Activated T-cell treated with anti-CD3 and anti-CD28 coated beads, Interleukin-2, amount 50 U/mL, for 72 hours (primary cell): Measurements from ENCODE around the gene RIN3. TPM values are rescaled to one million over a fixed set of nuclear protein-coding genes. Genes with fewer than 3 reads are reported as not detected.

Experiments used
- ATAC-seq, 2 donors: fragments of 150-1000 bp; cut with Tn5 transposase; replicated peaks in 1 of 2; 2 replicates each; pipeline ENCODE4 v1.10.0; 2021; ENCODE audit warnings: moderate library complexity in 2 of 2, mild to moderate bottlenecking in 1 of 2
- DNase-seq, 2 donors: peaks; one replicate each; pipeline ENCODE4 v3.0.0; 2021 to 2022; ENCODE audit warnings: mixed read lengths in 1 of 2
- H3K27ac Mint-ChIP-seq: one replicate; pipeline ENCODE4 v1.8.0; 2022; ENCODE audit warnings: mild to moderate bottlenecking, moderate library complexity, mixed read lengths
- H3K27me3 Mint-ChIP-seq: one replicate; pipeline ENCODE4 v1.8.0; 2022; ENCODE audit warnings: low read depth, mixed read lengths
- H3K36me3 Mint-ChIP-seq, 2 donors: one replicate each; pipeline ENCODE4 v1.8.0; 2022; ENCODE audit warnings: mixed read lengths in 2 of 2, mild to moderate bottlenecking in 1 of 2; ENCODE audit not compliant: insufficient read depth in 2 of 2
- H3K4me1 Mint-ChIP-seq: one replicate; pipeline ENCODE4 v1.8.0; 2022; ENCODE audit warnings: low read depth, mixed read lengths
- H3K4me3 Mint-ChIP-seq, 2 donors: one replicate each; pipeline ENCODE4 v1.8.0; 2022; ENCODE audit warnings: mild to moderate bottlenecking in 2 of 2, mixed read lengths in 2 of 2, moderate library complexity in 2 of 2
- H3K9me3 Mint-ChIP-seq, 2 donors: one replicate each; pipeline ENCODE4 v1.8.0; 2022; ENCODE audit warnings: mixed read lengths in 2 of 2
- total RNA-seq, 2 donors: library from RNA; stranded (reverse); gene quantifications; one replicate each; pipeline ENCODE4 v1.2.3, GENCODE V29; 2022

The RIN3 gene
- total RNA-seq, 2 donors from 2014 or later = 33.6 to 36.3 TPM

DNA sequence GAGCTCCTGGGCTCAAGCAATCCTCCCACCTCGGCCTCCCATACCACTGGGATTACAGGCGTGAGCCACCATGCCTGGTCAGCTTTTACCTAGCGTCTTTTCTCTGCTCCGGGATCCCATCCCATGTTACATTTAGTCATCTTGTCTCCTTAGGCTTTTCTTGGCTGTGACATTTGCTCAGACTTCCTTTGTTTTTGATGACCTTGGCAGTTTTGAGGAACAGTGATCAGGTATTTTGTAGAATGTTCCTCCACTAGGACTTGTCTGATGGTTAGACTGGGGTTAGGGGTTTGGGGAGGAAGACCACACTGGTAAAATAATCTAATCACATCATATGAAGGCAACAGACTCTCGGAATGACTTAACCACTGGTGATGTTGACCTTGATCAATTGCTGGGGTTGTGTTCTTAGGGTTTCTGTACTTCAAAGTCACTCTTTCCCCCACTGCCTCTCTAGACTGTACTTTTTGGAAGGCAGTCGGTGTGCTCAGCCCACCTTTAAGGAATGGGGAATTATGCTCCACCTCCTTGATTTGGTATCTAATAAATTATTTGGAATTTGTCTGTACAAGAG is 48.4 kb downstream of the RIN3 start:
- ATAC-seq = peak; percentile 37 to 52
- DNase-seq = peak in 1 of 2 donors; percentile 24
- Mint-ChIP-seq H3K4me1 (peaks cover 74% of the 10 kb centered on the region), H3K36me3 (peaks cover 11 to 14% of the 10 kb centered on the region in 2 donors), H3K4me3 (peak overlapping the region in 1 of 2 donors; percentile 5), H3K27ac (no peak overlapping the region), H3K9me3 (peaks cover 0 to 4% of the 10 kb centered on the region in 2 donors), H3K27me3 (no peaks in the 10 kb centered on the region)

GRCh38 chr14:92563359-92563758 is 49.8 kb downstream of the RIN3 start:
- peak; percentile 39 to 43 for DNase-seq
- Mint-ChIP-seq H3K27me3 (no peaks in the 10 kb centered on the region), H3K4me3 (peak overlapping the region in 1 of 2 donors; percentile 33), H3K4me1 (peaks cover 65% of the 10 kb centered on the region), H3K36me3 (peaks cover 14 to 16% of the 10 kb centered on the region in 2 donors), H3K27ac (peak overlapping the region; percentile 30), H3K9me3 (peaks cover 2 to 8% of the 10 kb centered on the region in 2 donors)
- ATAC-seq = peak; percentile 90

- peak overlapping the region; percentile 30 for H3K27ac Mint-ChIP-seq
- DNase-seq (no peak), ATAC-seq (no peak)
- peak overlapping the region in 1 of 2 donors; percentile 33 for H3K4me3 Mint-ChIP-seq
- H3K36me3 Mint-ChIP-seq = peaks cover 14 to 15% of the 10 kb centered on the region in 2 donors
- H3K4me1 Mint-ChIP-seq = peaks cover 65% of the 10 kb centered on the region
- H3K27me3 Mint-ChIP-seq = no peaks in the 10 kb centered on the region
- peaks cover 2 to 8% of the 10 kb centered on the region in 2 donors for H3K9me3 Mint-ChIP-seq
Observed at GRCh38 chr14:92563765-92564285, 50.2 kb downstream of the RIN3 start.

DNA sequence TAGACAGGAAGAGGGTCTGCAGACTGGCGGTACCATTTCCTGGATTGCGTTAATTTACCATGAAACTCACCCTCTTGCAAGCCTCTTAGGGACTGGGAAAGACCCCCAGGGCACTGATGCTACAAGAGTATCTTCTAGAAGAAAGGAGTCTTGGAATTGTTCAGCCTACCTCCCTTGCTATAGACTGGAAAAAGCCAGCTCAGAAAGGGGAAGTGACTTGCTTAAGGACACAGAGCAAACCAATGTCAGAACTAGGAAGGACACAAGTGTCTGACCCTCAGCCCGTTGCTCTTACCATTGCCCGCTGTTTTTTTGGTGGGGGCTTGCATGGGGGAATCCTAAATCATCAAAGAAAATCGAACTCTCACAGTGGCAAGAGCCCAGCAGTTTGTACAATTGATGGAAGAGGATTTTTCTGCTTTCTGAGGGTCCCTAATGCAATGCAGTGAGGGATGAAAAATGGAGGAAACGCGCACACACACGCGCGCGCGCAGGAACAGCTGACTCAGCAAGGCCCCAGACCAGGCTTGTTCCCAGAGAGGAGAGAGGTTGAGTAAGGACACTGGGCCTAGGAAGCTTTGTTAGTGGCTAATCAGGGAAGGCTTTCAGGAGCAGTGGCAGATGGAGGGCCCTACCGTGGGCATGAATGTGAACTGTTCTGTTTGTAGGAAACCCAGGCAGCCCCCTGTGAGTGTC is 50.9 kb downstream of the RIN3 start:
- ATAC-seq (no peak), DNase-seq (no peak)
- H3K9me3 Mint-ChIP-seq = peaks cover 2 to 8% of the 10 kb centered on the region in 2 donors
- H3K4me3 Mint-ChIP-seq = no peak overlapping the region
- peaks cover 15 to 16% of the 10 kb centered on the region in 2 donors for H3K36me3 Mint-ChIP-seq
- H3K27me3 Mint-ChIP-seq = no peaks in the 10 kb centered on the region
- peaks cover 65% of the 10 kb centered on the region for H3K4me1 Mint-ChIP-seq
- H3K27ac Mint-ChIP-seq = no peak overlapping the region

GRCh38 chr14:92565040-92565717 is 51.6 kb downstream of the RIN3 start:
- no peaks in the 10 kb centered on the region for H3K27me3 Mint-ChIP-seq
- peaks cover 62% of the 10 kb centered on the region for H3K4me1 Mint-ChIP-seq
- no peak overlapping the region for H3K4me3 Mint-ChIP-seq
- peaks cover 2 to 8% of the 10 kb centered on the region in 2 donors for H3K9me3 Mint-ChIP-seq
- H3K27ac Mint-ChIP-seq = no peak overlapping the region
- ATAC-seq (no peak), DNase-seq (no peak)
- peaks cover 15 to 16% of the 10 kb centered on the region in 2 donors for H3K36me3 Mint-ChIP-seq

GRCh38 chr14:92565718-92566115 is 52.1 kb downstream of the RIN3 start:
- H3K4me1 Mint-ChIP-seq = peaks cover 61% of the 10 kb centered on the region

GRCh38 chr14:92567173-92567725 is 53.7 kb downstream of the RIN3 start:
- H3K36me3 Mint-ChIP-seq = peaks cover 14 to 15% of the 10 kb centered on the region in 2 donors
- no peak overlapping the region for H3K27ac Mint-ChIP-seq
- DNase-seq (no peak), ATAC-seq (no peak)
- no peak overlapping the region for H3K4me3 Mint-ChIP-seq
- peaks cover 52% of the 10 kb centered on the region for H3K4me1 Mint-ChIP-seq
- H3K27me3 Mint-ChIP-seq = peaks cover 8% of the 10 kb centered on the region
- H3K9me3 Mint-ChIP-seq = peaks cover 2 to 8% of the 10 kb centered on the region in 2 donors

More at GRCh38 chr14:92565718-92566115, 52.1 kb downstream of the RIN3 start:
- Mint-ChIP-seq H3K9me3 (peaks cover 2 to 8% of the 10 kb centered on the region in 2 donors), H3K36me3 (peaks cover 14 to 15% of the 10 kb centered on the region in 2 donors), H3K27me3 (no peaks in the 10 kb centered on the region), H3K27ac (no peak overlapping the region), H3K4me3 (no peak overlapping the region)
- no peak for ATAC-seq
- no peak for DNase-seq

DNA sequence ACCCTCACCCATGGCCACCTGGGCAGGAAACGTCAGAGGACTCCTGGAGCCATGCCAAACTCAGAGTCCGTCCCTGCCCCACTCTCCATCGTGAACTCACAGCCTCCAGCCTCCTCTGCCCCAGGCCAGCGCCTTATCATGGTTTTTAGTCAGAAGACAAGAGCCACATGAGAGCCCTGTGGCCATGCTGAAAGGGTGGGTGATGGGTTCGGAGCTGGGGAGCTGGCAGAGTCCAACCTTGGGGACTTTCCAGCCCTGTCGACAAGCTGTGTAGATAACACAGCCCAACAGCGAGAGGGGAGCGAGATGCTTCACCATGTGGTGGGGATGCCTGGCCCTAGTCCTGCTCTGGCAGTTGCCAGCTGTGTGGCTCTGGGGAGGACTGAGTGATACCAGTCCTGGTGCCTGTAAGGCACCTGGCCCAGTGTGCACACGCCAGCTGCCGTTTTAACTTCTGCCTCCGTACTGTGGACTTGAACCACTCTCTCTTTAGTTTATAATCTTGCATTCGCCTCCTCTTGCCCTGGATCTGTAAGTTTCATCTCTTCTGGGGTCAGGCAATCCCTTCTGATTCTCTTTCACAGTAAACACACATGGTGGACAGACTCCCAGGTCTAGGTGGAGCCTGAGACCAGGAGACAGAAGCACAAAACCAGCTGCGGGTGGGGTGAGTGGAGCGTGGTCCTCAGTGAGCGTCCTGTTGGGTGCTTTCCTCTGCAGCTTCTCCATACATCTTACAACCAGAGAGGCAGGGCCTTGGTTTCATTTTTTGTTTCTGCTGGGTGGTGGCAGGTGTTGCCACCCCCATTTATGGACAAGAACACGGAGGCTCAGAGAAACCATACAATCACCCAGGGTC is 55.3 kb downstream of the RIN3 start:
- Mint-ChIP-seq H3K36me3 (peaks cover 14 to 15% of the 10 kb centered on the region in 2 donors), H3K4me3 (peak overlapping the region; percentile 71 to 83), H3K27me3 (peaks cover 8% of the 10 kb centered on the region), H3K4me1 (peaks cover 48% of the 10 kb centered on the region), H3K27ac (peak overlapping the region; percentile 45), H3K9me3 (peaks cover 2 to 8% of the 10 kb centered on the region in 2 donors)
- ATAC-seq = peak; percentile 87 to 91
- DNase-seq = peak; percentile 43 to 64

DNA sequence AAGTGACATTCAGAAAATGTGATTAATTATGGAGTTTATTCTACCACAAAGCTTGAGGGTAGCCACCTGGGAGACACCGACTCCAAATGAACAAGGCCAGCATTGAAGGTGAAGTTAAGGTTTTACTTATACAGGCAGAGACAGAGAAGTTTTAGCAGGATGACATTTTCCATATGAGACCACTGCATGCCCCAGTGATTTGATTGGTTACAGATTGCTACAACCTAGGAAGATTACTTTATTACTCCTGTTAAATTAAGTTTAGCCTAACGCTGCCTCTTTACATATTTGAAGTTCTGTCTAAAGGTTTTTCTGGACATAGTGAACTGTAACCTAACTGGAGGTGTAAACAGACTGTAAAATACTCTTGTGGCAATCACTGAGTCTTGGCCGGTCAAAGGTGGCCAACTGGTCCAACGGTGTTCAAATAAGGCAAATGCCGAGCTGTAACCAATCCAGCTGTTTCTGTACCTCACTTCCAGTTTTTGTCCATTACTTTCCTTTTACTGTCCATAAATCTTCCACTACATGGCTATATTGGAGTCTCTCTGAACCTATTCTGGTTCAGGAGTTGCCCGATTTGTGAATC is 57.2 kb downstream of the RIN3 start:
- Mint-ChIP-seq H3K4me3 (no peak overlapping the region), H3K27me3 (peaks cover 8% of the 10 kb centered on the region), H3K9me3 (peaks cover 2 to 8% of the 10 kb centered on the region in 2 donors), H3K27ac (no peak overlapping the region), H3K4me1 (peaks cover 54% of the 10 kb centered on the region), H3K36me3 (peaks cover 13% of the 10 kb centered on the region in 2 donors)
- no peak for DNase-seq
- no peak for ATAC-seq

DNA sequence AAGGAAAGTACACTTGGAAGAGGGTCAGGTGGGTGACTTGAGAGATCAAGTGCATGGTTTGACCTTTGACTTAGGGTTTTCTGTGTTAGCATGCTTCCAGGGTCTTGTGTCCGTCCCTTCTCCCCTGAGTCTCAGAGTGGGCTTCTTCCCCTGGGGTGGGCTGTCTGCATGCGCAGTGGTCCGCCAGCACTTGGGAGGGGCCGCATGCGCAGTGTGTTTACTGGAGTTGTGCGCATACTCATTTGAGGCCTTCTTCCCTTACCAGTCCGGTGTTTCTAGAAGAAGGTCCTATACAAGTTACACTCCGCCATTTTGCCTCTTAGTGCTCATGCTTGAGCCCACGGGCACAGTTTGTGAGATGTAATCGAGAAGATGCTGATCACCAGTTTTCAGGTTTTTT is 58.5 kb downstream of the RIN3 start:
- ATAC-seq (no peak), DNase-seq (no peak)
- peaks cover 8% of the 10 kb centered on the region for H3K27me3 Mint-ChIP-seq
- H3K27ac Mint-ChIP-seq = no peak overlapping the region
- H3K4me1 Mint-ChIP-seq = peaks cover 66% of the 10 kb centered on the region
- peaks cover 6% of the 10 kb centered on the region in 2 donors for H3K36me3 Mint-ChIP-seq
- H3K4me3 Mint-ChIP-seq = no peak overlapping the region
- H3K9me3 Mint-ChIP-seq = peaks cover 2 to 3% of the 10 kb centered on the region in 2 donors

DNA sequence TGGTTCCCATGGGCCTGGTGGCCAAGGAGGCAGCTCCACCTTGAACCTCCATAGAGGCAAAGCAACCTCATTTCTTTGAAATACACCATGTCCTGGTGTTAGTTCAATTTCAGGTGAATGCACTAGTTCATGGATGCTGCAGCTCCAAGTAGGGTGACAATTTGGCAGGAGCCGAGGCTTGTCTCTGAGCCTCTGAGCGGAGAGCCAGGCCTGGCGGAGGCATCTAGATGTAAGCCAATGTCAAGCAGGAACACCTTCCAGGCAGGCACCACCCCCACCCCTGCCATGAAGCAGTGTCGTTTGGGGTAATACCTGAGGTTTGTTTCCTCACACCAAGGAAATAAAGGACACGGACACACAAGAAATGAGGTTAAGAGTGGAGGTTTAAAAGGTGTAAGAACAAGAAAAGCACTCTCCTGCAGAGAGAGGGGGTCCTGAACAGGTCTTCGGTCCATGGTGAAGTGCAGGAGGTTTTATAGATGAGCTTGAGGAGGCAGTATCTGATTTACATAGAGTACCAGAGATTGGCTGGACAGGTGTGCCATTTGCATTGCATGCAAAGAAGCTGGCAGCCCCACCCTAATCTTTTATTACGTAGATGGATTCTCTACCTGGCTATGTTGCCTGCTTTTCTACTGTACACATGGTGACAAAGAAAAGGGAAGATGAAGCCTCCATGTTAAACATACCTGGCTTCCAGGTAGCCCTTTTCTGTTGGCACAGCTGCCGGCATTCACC is 60.3 kb downstream of the RIN3 start:
- Mint-ChIP-seq H3K4me1 (peaks cover 75% of the 10 kb centered on the region), H3K9me3 (no peaks in the 10 kb centered on the region), H3K27ac (no peak overlapping the region), H3K4me3 (no peak overlapping the region), H3K27me3 (peaks cover 8% of the 10 kb centered on the region), H3K36me3 (peaks cover 2 to 4% of the 10 kb centered on the region in 2 donors)
- DNase-seq = no peak
- no peak for ATAC-seq
